Fibroblast of peridontal ligament (primary cell): ENCODE results near the gene SFXN5.

Experiments
- DNase-seq: peaks from one replicate; pipeline ENCODE4 v3.0.0-alpha.2; 2010; ENCODE audit errors: extremely low read depth

Gene SFXN5

DNA sequence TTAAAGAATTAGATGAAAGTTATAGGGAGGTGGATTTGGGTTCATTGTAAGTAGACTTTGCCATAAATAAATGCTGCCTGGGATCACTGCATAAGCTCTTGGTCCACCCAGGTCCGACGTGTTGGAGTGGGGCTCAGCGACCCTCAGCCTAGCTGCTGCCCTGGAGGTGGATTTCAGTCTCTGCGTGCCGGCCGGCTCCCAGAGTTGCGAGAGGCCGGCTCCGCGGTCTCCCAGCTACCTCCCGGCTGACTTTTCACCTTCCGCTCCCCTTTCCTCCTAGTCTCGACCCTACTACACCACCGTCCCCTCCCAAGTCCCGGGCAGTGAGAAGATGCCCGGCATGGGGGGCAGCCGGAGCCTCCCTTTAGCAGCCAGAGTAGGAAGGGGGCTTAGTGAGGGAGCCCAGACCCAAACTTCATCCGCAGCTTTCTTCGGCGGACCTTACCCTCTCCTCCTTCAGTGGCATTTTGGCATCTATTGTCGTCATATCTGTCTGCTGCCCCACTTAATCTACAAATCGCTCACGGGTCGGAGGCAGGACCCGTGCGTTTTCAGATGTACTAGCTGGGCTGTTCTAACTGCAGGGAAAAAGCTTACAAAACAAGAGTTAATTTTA lies 146.1 kb downstream of the SFXN5 start:
- DNase-seq, result no peak

DNA sequence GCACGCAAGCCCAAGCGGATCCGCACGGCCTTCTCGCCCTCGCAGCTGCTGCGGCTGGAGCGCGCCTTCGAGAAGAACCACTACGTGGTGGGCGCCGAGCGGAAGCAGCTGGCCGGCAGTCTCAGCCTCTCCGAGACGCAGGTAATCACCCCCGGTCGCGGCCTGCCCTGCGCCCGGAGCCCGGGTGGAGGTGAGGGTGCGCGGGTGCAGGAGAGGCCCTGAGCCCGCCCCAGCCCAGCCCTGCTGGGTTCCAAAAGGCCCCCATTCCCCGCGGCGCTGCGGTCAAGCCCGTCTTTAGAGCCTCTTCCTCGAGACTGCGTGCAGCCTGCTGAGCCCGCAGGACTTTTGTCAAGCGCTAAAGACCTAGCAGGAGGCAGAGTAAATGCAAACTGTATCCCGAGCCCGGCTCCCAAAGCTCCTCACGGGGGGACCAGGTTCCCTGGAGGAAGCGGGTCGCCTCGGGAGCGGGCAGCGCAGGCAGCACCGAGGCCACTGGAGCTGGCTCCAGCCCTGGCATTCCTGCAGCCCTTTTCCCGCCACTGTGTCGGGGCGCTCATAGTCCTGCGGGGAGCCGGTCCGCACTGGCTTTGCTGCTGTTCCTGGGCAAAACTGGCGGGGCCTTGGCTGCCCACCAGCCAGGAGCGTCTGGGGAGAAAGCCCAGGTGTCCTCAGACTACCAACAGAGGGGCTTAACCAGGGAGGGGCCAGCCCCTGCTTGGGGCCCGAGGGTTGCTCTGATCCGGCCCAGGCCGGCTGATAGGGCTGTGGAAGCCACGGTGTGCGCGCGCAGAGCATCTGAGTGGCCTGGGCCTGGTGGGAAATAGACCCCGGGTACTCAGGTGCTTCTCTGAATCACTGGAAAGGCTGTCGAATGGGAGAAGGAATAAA lies 146.9 kb downstream of the SFXN5 start:
- DNase-seq, result no peak

DNA sequence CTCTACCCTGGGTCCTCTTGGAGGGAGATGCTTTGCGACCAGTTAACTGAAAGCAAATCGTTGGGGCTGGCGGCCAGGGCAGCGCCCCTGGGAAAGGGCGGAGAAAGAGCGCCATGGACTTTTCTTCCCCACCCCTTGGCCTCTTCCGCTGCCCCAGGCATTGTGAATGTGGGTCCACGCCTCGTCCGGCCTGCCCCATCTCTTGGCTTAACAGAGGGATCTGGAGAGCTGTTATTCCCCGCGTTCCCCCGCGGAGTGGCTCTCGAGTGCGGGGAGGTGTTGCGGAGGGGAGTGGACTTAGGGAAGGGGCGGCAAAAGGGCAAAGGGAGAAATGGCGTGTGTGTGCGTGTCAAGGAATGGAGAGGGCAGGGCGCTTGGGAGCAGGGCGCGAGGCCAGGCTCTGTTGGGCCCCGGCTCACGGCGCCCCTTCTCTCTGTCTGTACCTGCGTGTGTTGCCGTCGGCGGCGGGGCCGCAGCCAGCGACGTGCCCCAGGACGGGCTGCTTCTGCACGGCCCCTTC lies 147.6 kb downstream of the SFXN5 start:
- no peak for DNase-seq

DNA sequence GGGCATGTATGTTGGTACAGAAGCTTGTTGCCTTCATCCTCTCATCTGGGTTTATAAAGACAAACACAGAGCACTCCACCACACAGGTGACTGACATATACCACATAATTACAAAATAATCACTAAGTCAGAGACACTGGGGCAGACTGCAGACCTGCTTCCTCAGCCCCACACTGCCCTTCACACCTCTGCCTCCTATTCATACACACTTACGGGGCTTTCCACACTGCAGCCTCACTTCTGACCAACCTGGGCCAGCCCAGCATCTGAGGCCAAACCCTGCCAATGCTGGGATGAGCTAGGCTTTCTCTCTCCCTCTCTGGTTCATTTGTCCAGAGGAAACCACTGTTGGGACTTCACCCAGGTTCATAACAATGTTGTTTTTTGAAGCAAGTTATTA lies 149.7 kb downstream of the SFXN5 start:
- DNase-seq, result no peak

DNA sequence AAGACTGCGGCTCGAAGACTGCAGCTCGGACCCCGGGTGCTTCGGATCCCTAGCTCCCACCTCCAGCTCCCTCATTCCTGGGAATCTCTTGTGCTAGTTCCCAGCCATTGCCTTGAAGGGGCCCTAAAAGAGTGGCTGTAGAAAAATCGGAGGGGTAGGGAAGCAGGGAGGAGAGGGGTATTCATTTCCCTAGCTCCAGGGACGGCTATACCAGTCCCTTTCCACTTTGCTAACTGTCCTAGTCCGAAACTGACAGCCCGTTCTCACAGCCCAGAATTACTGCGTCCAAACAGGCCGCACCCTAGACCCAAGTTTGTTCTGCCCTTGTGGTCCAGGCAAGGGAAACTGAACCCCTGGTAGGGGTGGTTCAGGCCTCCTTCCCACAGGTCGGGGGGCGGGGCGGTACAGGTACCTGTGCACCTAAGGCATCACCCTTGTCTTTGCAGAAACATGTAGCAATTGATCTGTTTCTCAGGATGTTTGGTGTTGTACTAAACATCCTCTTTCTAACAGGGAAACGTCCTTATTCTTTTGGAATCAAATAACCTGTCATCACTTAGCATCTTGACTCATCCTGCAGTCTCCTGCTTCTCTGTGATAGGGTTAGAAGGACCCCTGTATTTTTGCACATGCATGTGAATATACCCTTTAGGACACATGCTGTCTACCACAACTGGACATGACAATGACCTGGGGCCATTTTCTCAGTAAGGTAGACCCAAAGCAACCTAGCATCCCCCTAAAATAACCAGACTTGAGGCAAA lies 150.2 kb downstream of the SFXN5 start:
- no peak for DNase-seq

DNA sequence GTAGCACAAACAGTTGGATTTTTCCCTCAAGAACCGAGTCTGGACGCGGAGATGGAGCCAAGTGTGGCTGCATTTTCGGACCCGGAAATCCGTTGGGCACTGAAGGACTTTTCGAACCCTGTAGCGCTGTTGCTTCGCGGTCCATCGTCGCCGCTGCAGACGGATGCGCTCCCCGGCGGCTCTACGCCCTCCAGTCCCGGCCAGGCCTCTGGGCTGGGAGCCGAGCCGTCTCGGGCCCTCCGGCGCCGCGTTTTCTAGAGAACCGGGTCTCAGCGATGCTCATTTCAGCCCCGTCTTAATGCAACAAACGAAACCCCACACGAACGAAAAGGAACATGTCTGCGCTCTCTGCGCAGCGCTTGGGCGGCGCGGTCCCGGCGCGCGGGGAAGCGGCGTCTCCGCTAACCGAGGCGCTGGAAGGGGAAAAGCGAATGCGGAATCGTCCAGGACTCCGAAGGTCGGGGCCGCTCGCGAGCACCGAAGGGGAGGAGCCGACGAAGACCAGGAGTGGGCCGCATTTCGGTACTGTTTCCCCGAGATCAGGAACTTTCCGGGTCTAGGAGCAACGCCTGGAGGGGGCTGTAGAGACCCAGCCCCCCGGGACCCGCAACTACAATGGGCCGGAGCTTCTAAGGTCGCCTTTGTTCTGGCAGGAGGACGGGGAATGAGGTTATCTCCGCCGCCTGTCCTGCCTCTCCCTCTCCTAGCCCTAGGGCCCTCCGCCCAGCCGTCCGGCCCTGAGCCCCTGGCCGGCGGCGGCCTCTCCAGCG lies 151.0 kb downstream of the SFXN5 start:
- DNase-seq, result peak; percentile 15

DNA sequence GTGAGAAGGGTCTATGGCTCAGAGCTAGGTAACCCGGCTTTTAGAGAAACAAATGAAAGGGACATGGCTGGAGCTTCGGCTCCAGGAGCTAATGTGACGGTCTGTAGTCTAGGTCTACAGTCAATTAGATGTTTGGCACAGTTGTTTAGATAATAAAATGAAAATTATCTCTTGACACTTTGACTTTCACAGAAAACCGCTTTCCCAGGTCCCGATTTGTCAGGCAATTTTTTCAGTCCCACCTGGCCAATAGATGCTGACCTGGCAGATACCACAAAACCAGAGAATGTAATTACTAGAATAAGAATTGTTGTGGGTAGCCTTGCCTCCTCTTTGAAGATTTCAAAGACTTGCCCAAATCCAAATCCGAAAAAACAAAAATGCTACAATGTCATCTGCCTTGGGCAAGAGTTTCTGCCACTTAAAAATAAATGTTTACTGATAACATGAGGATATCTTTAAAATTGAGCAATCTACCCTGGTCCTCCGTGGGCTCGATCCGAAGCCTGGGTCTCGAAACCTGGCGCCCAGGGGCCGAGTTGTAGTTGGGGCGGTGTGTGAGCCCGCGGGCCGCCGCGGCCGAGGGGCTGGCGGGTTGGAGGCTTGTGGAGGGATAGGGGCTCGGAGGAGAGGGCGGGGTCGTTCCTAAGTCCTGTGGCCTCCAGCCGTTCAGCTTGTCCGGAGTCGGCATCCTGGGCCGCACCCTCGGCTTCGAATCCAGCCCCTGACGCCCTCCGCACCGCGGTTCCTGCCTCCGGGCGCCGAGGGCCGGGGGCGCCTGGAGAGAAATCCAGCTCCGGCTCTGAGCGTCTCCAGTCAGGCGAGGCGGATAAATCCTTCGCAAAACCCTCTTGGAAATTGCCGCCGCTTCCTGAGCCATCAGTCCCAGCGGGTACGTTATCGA lies 151.8 kb downstream of the SFXN5 start:
- no peak for DNase-seq

DNA sequence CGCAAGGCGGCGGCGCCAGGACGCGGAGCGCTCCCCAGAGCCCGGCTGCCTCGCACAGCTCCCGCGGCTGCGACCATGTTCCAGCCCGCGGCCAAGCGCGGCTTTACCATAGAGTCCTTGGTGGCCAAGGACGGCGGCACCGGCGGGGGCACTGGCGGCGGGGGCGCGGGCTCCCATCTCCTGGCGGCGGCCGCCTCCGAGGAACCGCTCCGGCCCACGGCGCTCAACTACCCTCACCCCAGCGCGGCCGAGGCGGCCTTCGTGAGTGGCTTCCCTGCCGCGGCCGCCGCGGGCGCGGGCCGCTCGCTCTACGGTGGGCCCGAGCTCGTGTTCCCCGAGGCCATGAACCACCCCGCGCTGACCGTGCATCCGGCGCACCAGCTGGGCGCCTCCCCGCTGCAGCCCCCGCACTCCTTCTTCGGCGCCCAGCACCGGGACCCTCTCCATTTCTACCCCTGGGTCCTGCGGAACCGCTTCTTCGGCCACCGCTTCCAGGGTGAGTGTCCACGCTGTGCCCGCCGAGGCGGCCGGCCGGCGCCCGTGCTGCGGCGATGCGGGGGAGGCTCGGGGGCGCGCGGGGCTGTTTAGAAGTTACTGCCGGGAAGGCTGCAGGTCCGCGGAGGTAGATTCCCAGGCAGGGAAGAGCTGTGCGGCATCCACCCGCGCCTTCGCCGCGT lies 153.5 kb downstream of the SFXN5 start:
- no peak for DNase-seq

DNA sequence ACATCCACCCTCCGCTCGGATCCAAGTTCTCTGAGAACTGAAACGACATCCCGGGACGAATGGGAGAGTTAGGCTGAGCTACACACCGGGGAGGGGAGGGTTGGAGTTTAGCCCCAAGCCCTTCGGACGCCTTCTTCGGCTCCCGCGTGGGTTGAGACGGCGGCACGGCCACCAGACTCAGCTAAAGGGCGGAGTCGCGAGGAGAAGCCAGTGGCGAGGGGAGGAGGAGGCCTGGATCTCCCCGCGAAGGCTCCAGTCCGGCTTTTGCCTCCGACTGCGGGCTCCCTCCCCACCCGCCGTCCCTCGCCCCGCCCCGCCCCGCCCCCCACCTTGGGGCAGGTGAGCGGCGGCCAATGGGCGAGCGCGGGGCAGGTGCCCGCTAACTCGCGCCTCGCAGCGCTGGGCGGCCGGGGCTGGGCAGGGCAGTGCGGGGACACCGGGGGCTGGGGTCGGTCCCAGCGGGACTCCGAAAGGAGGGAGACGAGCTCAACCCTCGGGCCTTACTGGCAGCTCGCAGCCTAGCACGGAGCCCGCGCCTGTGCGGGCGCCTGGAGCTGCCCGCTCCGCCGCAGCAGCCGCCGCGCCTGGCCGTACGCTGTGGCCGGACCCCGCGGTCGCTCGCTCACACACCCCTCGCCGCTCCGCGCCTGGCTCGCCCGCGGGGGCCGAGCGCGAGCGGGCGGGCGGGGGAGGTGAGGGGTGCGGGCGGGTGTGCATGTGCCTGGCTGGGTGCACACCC lies 154.2 kb downstream of the SFXN5 start, which contains the start of gene EMX1:
Gene EMX1, plus strand, starts transcription at position 382 of the 739 bp plus-strand sequence. Its CDS starts 334 bp downstream, at position 716.
- no peak for DNase-seq

DNA sequence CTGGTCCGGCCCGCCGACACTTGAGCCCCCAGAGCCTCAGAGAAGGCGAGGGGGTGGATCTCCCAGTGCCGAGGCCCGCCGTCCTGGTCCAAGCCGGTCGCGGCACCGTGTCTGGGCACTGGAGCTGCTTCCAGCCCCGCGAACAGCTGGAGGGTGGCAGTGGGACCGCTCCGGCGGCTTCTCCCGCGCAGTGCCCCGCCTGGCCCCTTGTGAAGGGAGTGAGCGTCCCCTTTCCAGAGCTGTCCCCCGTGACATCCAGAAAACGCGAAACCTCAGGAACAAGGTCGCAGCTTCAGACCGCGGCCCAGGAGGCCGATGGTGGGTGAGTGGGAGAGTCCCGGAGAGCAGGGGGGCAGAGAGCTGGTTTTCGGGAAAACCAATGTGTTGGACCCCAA lies 154.8 kb downstream of the SFXN5 start:
- no peak for DNase-seq

DNA sequence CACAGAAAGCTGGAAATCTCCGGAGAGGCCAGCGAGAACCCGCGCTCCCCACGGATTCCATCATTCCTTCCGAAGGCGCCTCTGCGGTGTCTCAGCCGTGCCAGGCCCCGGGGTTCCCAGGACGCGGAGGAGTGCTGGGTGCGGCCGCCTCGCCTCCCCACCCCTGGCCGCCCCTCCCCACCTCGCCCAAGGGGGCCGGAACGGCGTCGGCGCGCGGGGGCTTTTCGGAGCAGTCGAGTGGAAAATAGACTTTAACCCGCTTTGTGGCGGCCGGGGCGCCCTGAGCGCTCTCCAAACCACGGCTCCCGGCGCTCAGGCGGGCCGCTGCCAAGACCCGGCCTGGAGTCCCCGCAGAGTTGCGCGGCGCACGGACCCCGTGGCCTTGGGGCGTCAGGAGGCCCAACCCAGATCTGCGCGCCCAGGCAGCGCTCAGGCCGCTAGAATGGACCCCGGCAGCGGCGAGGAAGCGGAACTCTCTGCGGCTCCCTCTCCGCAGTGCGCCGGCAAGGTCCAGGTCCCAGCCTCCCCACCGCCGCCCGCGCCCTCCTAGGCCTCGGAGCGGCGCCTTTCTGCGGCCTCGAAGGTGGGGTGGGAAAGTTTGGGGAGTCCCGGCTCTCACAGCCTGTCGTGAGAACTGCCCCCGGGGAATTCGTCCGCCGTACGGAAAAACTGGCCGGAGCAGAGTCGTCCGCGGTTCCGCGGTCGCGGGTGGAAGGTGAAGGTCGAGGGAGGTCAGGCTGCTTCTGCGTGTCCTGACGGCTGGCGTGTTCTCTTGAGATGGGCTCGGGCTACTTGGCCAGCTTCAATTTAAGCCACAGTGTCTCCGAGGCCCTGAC lies 155.4 kb downstream of the SFXN5 start:
- no peak for DNase-seq

DNA sequence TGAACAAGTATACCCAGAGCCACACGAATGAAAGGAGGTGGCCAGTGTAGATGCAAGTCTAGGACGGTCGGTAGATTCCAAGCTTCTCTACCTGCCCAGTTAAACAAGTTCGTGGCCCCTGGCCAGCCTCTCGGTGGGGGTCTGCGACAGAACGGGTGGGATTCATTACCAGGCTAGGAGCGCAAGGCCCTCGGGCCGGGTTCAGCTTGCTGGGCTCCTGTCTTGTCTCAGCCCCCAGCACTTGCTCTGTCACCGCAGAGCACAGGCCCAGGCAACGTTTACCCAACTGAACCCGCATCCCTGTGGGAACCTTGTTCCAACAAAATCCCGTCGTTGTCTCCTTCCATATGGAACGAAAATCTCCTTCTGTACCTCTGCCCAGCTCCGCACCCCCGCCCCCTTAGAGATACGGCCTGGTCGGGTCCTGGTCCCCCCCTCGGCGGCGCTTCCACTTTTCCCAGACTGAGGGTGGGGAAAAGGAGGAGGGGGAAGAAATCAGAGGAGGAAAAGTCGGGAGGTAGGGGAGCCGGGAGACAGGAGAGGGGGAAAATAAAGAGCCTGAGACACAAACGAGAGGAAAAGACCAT lies 156.1 kb downstream of the SFXN5 start:
- no peak for DNase-seq

DNA sequence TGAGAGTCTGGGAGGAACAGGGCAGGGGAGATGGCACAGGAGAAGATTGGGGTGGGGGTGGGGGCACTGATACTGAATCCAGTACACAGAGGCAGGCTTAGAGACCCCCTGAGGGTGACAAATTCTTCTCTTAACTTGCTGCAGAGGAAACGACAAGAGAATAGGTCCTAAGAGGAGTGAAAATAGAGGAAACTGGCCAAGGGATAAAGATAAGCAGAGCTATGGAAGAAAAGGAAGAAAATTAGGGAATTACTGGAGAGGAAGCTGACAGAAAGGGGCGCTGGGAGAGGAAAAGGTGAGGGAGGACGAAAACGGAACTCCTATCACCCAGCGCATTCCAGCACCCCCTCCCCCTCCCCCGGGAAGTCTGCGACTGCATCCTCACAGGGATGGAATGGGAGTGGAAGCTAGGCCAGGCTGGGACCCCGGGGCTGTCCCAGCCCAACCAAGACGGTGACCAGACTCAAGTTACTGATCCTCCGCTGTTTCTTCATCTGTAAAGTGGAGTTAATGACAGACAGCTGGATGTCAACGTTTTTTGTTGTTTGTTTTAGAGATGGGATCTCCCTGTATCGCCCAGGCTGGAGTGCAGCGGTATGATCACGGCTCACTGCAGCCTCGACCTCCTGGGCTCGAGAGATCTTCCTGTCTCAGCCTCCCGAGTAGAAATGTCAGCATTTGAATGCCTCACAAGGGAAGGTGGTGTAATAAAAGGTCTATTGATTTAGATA lies 156.8 kb downstream of the SFXN5 start:
- no peak for DNase-seq

DNA sequence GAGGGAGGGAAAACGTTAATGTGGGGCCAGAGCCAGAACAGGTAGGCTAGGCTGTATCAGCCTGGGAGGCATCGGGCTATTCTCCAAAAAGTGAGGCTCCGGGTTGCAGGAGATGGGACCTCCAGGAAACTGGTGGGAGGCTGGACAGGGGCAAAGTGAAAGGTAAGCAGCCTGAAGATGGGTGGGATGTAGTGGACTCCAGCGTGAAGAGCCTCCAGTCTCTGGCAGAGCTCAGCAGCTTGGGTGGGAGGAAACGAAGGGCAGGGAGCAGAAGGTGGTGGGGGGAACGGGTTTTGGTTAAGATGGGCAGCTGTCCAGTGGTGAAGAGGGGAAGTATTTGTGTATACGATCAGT lies 157.3 kb downstream of the SFXN5 start:
- DNase-seq, result no peak

DNA sequence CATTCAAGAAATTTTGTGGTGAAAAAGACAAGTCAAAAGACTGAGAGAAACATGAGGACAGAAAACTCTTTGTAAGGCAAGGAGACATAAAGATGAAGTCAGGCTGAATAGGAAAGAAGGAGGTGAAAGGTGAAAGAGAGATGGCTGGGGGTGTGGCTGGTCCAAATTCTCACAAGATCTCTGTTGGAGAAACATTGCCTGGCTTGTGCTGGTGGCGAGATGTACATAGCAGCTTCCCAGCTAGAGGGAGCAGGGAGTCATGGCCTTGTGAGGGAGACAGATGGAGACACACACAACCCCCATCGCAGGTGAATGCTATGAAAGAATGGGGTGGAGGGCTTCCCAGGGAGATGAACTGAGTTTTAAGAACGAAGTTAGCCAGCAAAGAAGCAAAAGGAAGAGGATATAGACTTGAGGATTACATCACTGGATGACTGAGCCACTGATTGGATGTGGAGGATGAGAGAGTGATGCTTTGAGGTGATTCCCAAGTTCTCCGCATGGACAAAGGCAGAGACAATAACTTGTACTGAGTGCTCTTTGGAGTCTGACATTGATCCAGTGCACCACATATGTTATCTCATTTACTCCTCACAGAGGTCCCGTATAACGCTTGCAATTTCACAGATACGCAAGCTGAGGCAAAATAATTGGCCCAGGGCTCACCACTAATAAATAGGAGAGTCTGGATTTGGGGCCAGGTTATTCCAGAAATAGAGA lies 157.9 kb downstream of the SFXN5 start:
- no peak for DNase-seq

DNA sequence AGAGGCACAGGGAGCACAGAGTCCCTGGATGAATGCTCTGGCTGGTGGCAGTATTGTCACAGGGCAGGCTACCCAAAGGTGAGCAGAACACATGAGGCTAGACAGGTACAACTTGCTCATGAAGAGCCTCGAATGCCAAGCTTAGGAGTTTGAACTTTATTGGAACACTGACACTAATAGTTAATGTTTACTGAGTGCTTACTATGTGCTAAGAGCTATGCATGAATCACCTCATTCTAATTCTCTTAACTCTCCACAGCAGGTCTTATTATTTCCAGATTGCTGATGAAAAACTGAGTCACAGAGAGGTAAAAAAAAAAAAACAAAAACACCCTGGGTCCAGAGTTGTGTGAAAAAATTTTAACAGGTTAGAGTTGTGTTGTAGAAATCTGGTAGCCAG lies 160.3 kb downstream of the SFXN5 start:
- DNase-seq, result no peak

DNA sequence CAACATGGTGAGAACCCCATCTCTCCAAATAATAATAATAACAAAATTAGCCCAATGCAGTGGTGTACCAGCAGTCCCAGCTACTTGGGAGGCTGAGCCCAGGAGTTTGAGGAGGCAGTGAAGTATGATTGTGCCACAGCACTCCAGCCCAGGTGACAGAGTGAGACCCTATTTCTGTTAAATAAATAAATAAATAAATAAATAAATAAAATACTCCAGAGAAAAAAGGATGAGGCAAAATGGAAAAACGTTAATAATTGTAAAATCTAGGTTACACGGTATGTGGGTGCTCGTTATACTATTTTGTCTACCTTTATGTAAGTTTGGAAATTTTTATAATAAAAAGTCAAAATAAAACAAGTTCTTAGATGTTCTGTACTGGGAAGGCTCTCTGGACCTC lies 162.8 kb downstream of the SFXN5 start:
- DNase-seq, result no peak
